Stimulated activated CD8-positive, alpha-beta memory T cell treated with anti-CD3 and anti-CD28 coated beads, Interleukin-12 subunit alpha, Interleukin-12 subunit beta, amount 100 ng/mL, for 4 hours (primary cell): Measurements from ENCODE around the gene RBBP9.
"Not testable (repeated sequence)": the region's sequence is repeated elsewhere in the genome, so short reads cannot be mapped to it uniquely, and the experiment has no call there.

Experiments used
- DNase-seq: peaks from one replicate; pipeline ENCODE4 v3.0.0-alpha.2; 2020; ENCODE audit warnings: low read depth

Gene RBBP9

DNA sequence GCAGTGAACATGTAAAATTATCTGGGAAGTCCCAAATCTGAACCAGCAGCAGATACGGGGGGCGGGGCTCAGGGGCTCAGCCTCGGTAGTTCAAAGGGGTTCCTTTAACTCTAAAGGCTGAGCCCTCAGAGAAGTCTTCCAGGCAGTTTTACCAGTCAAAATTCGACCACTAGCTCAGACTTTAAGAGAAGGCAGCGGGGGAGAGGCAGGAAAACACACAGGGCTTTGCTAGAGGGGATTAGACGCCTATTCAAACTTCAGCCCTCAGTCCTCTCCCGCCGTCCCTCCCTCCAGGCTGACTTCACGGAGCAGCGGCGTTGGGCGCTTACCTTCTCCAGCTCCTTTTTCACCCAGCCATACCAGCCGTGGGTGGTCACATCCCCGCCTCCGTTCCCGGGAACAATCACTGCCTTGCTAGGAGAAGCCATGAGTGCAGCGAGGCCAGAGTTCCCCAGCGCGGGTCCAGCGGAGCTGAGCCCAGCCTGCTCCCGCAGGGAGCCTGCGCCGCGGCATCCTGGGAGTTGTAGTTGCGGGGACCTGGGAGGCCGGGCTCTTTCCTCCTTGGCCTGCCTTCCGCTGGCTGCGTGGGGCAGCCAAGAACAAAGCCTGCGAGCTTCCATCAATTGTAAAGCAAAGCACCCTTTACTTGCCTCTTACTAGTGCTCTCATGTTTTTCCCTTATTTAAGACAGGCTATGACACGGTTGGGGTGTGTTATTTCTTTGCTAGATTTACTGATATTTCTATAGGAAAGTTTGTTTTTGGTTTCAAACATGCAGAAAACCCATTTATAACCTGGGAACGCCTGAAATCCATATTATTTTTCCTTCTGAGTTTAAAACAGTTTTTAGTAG is at the start of gene RBBP9:
Gene RBBP9 (minus strand): TSS at position 486 of the 853 bp plus-strand sequence. CDS start 58 bp downstream, at position 428.
- DNase-seq: peak; percentile 54

DNA sequence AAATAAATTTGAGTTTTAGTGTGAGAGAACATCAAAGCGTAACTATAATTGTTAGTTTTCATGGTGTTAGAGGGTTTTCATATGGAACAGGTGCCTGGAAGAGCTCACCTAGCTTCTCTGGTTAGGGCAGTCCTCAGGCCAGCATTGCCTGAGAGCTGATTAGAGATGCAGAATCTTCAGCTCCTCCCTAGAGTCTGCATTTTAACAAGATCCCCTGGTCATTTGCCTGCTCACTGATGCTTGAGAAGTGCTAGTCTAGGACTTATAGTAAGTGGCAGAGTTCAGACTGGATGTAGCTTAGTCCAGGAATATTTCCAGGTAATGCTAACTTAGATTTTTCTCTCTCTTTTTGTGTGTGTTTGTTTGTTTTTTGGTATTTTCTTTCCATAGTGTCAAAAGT is 48.5 kb upstream of the RBBP9 start:
- DNase-seq: no peak

DNA sequence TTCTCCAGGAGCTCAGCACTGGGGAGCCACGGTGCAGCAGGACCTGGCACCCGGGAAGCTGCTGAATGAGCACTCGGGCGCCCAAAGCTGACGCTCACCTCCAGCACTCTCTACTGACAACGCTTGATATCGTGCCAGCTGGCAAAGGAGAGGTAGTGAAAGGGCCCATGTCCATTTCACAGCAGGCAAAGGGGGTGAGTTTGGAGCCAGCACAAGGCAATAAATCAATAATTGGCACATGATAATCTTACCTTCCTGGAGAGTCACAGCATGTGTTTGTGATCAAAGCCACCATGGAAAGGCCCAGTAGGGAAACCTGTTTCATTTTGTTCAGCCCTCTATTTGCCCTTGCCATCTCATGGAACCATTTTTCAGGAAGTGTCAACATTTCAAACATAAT is 46.9 kb upstream of the RBBP9 start:
- no peak for DNase-seq

DNA sequence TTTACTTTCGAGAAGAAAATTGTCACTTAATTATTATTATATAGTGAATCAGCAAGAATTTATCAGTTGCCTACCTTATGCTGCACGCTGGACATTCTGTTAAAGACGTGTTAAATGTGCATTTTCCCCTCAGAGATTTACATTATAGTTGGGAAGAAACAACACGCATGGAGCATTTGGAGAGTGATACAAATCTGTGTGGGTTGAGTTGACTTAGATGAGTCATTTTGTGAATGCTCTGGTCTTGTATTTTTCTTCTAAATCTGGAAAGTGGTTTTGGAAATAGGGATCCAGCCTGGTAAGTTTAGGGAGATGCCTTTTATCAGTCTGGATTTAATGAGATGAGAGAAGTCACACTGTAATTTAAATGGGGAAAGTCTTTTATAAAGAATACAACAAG is 46.2 kb upstream of the RBBP9 start:
- DNase-seq: no peak

DNA sequence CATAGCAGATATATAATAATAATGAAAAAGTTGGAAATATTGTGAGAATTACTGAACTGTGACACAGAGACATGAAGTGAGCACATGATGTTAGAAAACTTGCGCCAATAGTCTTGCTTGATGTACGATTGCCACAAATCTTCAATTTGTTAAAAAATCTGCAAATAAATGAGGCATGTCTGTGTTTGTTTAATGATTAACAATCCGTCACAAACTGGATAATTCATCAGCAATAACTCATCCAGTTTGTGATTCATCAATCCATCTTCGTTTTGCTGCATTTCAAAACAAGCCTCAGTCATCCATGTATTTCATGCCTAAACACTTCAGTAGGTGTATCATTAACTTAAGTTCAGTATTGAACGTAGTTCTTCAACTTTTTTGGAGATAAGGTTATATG is 44.7 kb upstream of the RBBP9 start:
- DNase-seq: no peak

DNA sequence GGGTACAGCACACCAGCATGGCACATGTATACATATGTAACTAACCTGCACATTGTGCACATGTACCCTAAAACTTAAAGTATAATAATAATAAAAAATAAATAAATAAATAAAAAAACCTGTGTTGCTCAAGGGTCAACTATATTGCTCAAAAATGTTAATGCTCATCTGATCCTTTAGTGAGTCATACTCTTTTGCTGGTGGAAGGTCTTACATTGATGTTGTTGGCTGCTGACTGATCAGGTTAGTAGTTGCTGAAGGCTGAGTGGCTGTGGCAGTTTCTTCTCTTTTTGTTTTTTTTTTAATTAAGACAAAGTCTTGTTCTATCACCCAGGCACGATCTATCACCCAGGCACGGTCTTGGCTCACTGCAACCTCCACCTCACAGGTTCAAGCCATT is 40.6 kb upstream of the RBBP9 start:
- no peak for DNase-seq

DNA sequence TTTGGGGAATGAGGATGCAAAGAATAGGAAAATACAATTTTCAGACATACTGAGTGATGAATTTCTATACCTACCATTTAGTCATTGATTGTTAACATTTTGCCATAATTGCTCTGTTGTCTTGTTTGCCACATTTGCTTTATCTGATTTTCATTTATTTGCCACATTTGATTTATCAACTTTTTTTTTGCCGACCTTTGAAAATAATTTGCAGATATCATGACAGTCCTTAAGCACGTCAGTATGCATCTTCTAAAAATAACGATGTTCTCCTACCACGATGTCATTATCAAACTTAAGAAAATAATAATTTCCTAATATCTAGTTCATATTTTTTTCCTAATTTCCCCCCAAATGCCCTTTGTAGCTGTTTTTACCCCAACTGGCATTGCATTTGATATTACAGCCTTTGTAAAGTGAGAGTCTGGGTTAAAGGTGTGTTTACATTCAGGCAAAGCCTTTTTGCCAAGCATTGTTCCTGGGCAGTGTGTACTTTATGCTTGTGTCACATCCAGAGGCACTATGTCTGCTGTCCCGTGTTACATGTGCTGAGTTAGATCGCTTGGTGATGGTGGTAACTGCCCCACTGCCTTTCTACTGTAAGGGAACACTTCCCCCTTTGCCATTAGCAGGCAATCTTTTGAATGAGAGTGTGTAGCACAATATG is 37.1 kb upstream of the RBBP9 start:
- no peak for DNase-seq

DNA sequence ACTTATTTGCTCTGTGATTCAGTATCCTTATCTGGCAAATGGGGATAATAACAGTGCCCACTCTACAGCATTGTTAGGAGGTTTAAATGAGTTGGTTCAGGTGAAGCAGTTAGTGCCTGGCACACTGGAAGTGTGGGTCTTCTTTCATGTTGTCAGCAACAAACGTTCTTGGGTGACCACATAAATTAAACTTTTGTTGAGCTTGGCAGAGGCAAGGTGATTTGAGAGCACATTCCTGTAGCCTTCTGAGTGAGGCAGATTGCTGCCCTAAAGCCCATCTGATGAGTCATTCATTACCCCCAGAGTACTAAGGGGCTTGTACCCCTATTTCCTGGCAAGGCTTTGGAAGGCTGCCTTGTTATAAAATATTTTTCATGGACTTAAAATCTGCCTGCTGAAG is 36.5 kb upstream of the RBBP9 start:
- DNase-seq: no peak

DNA sequence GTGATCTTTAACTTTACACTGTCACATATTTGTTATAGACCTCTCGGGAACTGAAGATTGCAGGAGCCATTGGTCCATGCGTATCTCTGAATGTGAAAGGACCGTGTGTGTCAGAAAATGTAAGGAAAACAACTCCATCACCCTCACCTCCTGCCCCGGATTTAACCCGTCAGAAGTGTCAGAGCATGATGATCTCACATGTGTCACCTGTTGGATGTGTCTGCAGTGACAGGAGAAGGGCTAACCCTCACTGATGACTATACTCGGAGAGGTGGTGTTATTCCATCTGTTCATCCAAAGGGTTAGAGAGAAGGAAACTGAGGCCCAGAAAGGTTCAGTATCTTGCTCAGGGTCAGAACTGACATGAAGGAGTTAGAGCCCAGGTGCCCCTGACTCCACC is 35.6 kb upstream of the RBBP9 start:
- no peak for DNase-seq

DNA sequence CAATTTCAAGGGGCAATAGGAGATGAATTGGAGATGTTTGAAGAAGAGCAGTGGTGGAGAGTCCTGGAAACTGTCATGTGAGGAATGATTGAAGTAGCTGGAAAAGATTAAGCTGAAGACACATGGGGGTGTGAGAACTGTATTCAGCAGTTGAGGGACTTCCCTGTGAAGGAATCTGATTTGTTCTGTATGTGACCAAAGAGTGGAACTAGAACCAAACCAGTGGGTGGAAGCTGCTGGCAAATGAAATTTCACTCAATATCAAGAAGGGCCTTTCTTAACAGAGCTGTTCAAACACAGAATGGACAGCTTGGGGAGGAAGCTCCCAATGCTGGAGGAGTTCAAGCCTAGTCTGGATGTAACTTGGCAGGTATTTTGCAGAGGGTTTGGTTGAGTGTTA is 32.0 kb upstream of the RBBP9 start:
- DNase-seq: no peak

DNA sequence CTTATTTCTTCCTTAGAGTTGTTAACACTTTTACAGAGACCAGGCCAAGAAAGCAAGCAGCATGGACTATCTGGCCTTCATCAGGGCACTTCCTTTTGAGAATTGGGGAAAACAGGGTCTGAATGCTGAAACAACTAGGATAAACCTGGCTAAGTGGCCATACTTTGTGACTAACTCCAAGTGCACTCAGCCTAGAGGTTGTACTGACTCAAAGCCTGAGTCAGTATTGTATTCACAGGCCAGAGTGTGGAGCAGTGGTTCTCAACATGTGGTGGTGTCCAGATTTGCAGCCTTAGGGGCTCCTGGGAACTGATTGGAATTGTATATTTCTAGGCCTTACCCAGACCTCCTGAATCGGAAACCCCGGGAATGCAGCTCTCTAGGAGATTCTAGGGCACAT is 30.8 kb upstream of the RBBP9 start:
- no peak for DNase-seq

DNA sequence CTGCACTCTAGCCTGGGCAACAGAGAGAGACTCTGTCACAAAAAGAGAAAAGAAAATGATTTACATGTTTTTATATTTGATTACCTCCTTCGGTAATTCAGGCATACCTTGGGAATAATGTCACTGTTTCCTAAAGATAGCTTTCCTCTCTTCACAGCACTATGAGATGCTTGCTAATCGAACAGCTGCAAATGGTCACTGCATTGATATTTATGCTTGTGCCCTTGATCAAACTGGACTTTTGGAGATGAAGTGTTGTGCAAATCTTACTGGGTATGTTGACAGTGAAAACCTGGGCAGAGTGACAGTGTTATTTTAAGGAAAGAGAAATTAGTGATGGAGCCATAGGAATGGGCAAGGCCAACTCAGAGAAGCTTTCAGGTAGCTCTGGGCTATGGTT is 30.3 kb upstream of the RBBP9 start:
- DNase-seq: no peak

DNA sequence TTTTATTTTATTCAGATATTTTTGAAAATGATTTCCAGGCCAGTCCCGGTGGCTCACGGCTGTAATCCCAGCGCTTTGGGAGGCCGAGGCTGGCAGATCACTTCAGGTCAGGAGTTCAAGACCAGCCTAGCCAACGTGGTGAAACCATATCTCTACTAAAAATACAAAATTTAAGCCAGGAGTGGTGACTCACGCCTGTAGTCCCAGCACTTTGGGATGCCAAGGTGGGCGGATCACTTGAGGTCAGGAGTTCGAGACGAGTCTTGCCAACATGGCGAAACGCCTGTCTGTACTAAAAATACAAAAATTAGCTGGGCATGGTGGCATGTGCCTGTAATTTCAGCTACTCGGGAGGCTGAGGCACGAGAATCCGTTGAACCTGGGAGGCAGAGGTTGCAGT is 29.7 kb upstream of the RBBP9 start:
- not testable (repeated sequence) for DNase-seq

DNA sequence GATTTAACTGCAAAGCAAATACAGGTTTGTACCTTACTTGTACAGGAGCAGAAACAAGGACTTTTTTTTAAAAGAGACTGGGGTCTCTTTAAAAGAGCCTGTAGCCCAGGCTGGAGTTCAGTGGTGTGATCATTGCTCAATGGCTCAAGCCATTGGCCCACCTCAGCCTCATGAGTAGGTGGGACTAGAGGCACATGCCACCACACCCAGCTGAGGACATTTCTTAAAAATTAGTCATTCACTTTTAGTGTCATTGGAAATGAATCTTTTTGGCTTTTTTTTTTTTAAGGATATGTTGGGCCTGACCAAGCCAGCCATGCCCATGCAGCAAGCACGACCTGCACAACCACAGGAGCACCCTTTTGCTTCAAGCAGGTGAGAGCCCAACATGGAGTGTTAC is 27.6 kb upstream of the RBBP9 start:
- no peak for DNase-seq

DNA sequence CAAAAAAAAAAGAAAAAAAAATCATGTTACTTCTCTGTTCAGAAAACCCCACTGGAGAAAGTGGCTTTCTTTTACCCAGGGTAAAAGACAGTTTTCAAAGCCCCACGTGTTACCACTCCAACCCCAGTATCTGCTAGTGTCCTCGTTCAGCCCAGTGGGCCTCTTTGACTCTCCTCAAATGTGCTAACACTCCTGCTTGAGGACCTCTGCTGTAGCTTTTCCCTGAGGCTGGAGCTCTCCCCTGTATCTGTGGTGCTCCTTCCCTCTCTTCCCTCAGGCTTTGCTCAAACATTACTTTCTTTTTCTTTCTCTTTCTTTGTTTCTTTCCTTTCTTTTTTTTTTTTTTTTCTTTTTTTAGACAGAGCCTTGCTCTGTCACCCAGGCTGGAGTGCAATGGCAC is 26.0 kb upstream of the RBBP9 start:
- DNase-seq: no peak

DNA sequence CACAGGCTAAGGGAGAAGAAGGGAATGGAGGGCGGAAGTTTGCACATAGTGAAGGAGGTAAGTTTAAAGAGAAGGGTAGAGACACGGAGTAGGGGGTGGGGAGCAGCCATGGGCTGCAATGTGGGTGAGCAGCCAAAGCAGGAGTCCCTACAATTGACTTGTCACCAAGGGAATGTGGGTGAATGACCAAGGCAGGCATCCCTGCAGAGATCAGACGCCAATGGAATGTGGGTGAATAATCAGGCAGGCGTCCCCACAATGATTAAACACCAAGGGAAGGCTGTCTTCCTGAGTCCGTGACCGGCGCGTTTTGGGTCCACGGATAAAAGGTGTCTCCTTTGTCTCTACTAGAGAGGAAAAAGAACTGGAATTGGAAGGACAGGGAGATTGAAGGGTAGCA is 25.0 kb upstream of the RBBP9 start:
- not testable (repeated sequence) for DNase-seq

DNA sequence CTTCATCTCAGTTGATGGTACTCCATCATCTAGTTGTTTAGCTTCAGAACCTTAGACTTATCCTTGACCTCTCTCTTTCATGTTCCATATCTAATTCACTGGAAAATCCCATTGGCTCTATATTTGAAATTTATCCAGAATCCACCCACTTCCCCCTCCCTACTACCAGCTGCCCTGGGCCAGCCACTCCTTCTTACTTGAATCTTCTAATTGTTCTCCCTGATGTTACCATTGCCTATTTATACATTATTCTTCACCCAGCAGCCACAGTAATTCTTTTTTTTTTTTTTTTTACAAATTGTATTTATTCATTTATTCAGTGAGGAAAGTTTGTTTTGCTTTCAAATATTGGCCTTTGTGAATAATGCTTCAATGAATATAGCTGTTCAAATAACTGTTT is 18.9 kb upstream of the RBBP9 start:
- DNase-seq: no peak

DNA sequence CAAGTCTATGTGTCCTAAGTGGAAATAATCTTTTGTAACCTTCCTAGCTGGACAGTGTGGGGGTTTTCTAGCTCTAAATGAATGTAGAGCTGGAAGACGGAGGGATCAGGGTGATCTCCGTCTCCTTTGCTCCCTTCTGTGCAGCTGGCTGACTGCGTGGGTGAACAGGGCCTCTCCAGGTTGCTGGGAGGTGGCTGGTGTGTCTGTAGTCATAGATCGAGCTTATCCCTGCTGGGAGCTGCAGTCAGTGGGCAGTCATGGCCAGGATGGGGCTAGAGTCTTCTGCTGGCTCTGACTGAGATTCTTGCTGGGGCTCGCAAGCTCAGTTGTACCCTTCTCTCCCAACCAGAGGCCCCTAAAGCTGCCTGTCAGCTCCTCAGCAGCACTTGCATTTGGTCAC is 17.1 kb upstream of the RBBP9 start:
- DNase-seq: no peak

DNA sequence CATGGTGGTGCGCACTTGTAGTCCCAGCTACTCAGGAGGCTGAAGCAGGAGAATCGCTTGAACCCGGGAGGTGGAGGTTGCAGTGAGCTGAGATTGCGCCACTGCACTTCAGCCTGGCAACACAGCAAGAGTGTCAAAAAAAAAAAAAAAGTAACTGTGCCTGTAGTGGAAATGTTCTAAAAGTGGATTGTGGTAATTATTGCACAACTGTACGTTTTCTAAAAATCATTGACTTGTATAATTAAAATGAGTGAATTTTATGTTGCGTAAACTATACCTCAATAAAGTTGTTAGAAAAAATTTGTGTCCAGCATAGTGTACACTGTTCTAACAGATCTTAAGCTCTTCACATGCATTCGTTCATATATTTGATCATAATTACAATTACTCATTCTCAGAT is 16.2 kb upstream of the RBBP9 start:
- DNase-seq: no peak

DNA sequence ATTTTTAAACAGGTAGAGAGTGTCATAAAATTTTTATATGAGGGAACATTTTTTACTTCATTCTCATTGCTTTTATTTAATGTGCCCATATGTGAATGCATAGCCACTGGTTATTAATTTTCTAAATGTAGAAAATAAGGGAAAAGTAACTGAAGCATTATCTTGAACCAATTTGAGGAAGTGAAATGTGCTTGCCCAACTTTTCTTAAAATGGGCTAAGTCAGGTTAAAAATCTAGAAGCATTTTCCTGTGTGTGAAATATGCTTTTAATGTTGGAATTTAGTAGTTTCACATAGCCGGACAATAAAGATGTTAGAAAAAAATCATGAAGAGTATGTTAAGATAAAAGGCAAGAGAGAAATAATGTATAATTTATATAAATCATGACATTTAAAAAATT is 14.5 kb upstream of the RBBP9 start:
- no peak for DNase-seq

DNA sequence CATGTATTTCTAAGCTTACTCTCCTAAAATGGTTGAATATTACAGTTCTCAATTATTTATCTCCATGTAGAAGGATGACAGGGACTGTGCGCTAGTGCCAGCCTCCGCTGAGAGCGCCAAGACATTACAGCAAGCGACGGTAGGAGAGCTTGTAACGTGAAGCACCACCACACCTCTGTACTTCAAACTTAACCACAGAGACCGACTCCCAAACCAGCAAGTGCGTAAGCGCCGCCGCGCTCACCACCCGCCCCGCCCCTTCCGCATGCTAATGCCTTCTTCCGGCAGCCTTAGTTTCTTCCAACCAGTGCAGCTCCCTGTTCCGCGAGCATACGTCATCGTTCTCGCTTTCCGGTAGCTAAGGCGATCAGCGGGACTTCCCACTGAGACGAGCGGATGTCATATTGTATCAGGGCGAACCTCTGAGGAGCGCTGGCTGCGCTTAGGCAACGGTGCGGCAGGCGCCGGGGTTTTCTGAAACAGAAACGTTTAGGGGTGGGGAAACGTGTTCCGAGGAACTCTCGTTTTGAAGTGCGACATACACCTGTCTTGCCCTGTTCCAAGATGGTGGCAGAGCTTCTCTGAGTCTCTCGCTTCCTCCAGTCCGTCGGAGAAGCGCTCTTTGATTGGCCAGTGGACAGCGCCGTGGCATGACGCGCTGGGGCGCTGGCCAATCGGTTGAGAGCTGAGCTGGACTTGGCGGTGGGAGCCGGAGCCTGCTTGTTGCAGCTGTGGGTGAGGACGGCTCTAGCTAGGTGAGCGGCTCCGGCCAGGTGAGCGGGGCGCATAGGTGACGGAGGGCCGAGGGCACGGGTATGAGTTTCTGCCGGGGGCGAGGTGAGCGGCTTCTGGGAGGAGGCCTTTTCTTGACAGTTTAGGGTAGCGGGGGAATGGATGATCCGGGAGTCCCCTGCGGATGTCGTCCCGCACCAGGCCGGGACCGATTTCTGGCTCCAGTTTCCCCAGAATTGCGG is 10.5 kb upstream of the RBBP9 start, which contains the start of gene SEC23B:
Gene SEC23B (plus strand): TSS at position 723 of the 974 bp plus-strand sequence. CDS start 2,896 bp downstream, outside the sequence.
- peak; percentile 96 for DNase-seq

DNA sequence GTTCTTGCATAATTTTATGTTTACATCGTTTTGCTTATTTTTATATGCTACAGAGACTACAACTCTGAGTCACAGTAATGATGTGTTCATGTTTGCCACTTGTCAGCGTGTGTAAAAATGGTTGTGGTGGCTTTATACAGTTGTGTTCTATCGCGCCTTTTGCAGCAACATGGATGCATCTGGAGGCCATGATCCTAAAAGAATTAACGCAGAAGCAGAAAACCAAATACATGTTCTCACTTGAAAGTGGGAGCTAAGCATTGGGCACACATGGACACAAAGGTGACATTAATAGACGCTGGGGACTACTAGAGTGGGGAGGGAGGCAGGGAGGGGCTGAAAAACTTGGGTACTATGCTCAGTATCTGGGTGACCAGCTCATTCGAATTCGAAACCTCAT is 9.7 kb upstream of the RBBP9 start:
- no peak for DNase-seq
